Endothelial cell of umbilical vein (primary cell): ENCODE results near the gene FBXW9. TPM values are rescaled to one million over a fixed set of nuclear protein-coding genes. Genes with fewer than 3 reads are reported as not detected.

Source experiments
- BruUV-seq: library from RNA; stranded (reverse); fragments of 400-500 nt; replicated peaks from 2 replicates; lab custom pipeline; 2021; lab: Mats Ljungman, UMichigan
- CTCF ChIA-PET: fragments of 300-600, 350-600 bp; sonication (Branson Sonifier 250); formaldehyde crosslinking; loops from one replicate; lab custom pipeline; 2021; ENCODE audit warnings: antibody characterized with exemption, inconsistent platforms; lab: Charles Lee
- POLR2A ChIA-PET: fragments of 300-600, 350-600 bp; sonication (Branson Sonifier 250); formaldehyde crosslinking; loops from one replicate; lab custom pipeline; 2021; ENCODE audit warnings: antibody characterized with exemption, inconsistent platforms; lab: Charles Lee
- DNase-seq: peaks from one replicate; pipeline ENCODE4 v3.0.0-alpha.2; 2011; ENCODE audit warnings: low read depth, low spot score
- FAIRE-seq: peaks from 2 replicates; lab custom pipeline; 2011; peaks lifted over from hg19 to GRCh38; lab: Jason Lieb, UNC
- H2AFZ ChIP-seq: 2 replicates; pipeline ENCODE4 v1.6.0; 2012; ENCODE audit warnings: low read depth, low read length, control low read depth, inconsistent platforms
- H3K27ac ChIP-seq: 2 replicates; pipeline ENCODE4 v1.5.1; 2011; ENCODE audit warnings: low read depth, mild to moderate bottlenecking, control low read depth, low read length, moderate library complexity; ENCODE audit not compliant: insufficient read depth
- H3K27me3 ChIP-seq, 2 experiments: 2 replicates each; pipeline versions ENCODE4 v1.6.0 to v1.6.1; 2011; ENCODE audit warnings: low read length in 2 of 2, mixed read lengths in 1 of 2; ENCODE audit not compliant: control insufficient read depth in 2 of 2, insufficient read depth in 2 of 2
- H3K36me3 ChIP-seq, 2 experiments: 2 replicates in 1 of 2; 3 replicates in 1 of 2; pipeline ENCODE4 v1.5.1; 2011; ENCODE audit warnings: low read length in 2 of 2, mild to moderate bottlenecking in 1 of 2, moderate library complexity in 1 of 2; ENCODE audit not compliant: control insufficient read depth in 2 of 2, insufficient read depth in 2 of 2; ENCODE audit errors: extremely low read depth in 1 of 2
- H3K4me1 ChIP-seq: 3 replicates; pipeline ENCODE4 v1.5.1; 2011; ENCODE audit warnings: mild to moderate bottlenecking, low read length; ENCODE audit not compliant: control insufficient read depth, insufficient read depth; ENCODE audit errors: extremely low read depth
- H3K4me2 ChIP-seq: 2 replicates; pipeline ENCODE4 v1.6.1; 2011; ENCODE audit warnings: low read length, control low read depth, mixed read lengths; ENCODE audit not compliant: insufficient read depth
- H3K4me3 ChIP-seq, 3 experiments: fragments of 200-600 bp in 1 of 3; sonication (generic), shearing (Covaris generic) in 1 of 3; replicated peaks in 1 of 3; 2 replicates each; pipeline ENCODE4 v1.5.1; 2011 to 2016; ENCODE audit warnings: control low read depth in 3 of 3, low read length in 3 of 3, mild to moderate bottlenecking in 2 of 3, inconsistent platforms in 1 of 3, low read depth in 1 of 3, moderate library complexity in 1 of 3; ENCODE audit not compliant: insufficient read depth in 1 of 3
- H3K79me2 ChIP-seq: 2 replicates; pipeline ENCODE4 v1.6.0; 2012; ENCODE audit warnings: low read length, inconsistent platforms; ENCODE audit not compliant: control insufficient read depth, insufficient read depth
- H3K9ac ChIP-seq: replicated peaks from 2 replicates; pipeline ENCODE3; 2011; ENCODE audit warnings: low read length, control low read depth; ENCODE audit not compliant: insufficient read depth; ENCODE audit errors: extremely low read depth
- H3K9me1 ChIP-seq: replicated peaks from 3 replicates; pipeline ENCODE4 v1.6.0; 2011; ENCODE audit warnings: mild to moderate bottlenecking, low read length; ENCODE audit not compliant: control insufficient read depth, insufficient read depth; ENCODE audit errors: extremely low read depth
- H3K9me3 ChIP-seq: replicated peaks from 2 replicates; pipeline ENCODE4 v1.5.1; 2012; ENCODE audit warnings: low read length, inconsistent platforms; ENCODE audit not compliant: control insufficient read depth, insufficient read depth
- H4K20me1 ChIP-seq: replicated peaks from 2 replicates; pipeline ENCODE3; 2011; ENCODE audit warnings: mild to moderate bottlenecking, low read length; ENCODE audit not compliant: control insufficient read depth, insufficient read depth; ENCODE audit errors: extremely low read depth
- EZH2 ChIP-seq: IDR thresholded peaks from 2 replicates; pipeline ENCODE4 v1.6.1; 2012; ENCODE audit warnings: borderline replicate concordance, low read depth, mild to moderate bottlenecking, moderate library complexity, low read length, inconsistent platforms; ENCODE audit not compliant: severe bottlenecking
- FOS ChIP-seq: IDR thresholded peaks from 2 replicates; pipeline ENCODE4 v1.6.1; 2011; ENCODE audit warnings: mild to moderate bottlenecking, low read length, moderate library complexity, borderline replicate concordance; ENCODE audit not compliant: insufficient read depth
- GATA2 ChIP-seq: IDR thresholded peaks from 2 replicates; pipeline ENCODE4 v1.7.0; 2011; ENCODE audit warnings: low read depth, mild to moderate bottlenecking, moderate library complexity, mixed read lengths, low read length; ENCODE audit not compliant: insufficient read length, insufficient read depth
- MYC ChIP-seq: IDR thresholded peaks from one replicate; pipeline ENCODE4 v1.6.1; 2011; ENCODE audit warnings: mild to moderate bottlenecking, low read depth, low read length
- POLR2A ChIP-seq: IDR thresholded peaks from 2 replicates; pipeline ENCODE4 v1.6.1; 2012; ENCODE audit warnings: low read depth, mild to moderate bottlenecking, control low read depth, low read length
- POLR2AphosphoS5 ChIP-seq: IDR thresholded peaks from 2 replicates; pipeline ENCODE4 v1.6.1; 2012; ENCODE audit warnings: low read depth, mild to moderate bottlenecking, control low read depth, low read length, moderate library complexity; ENCODE audit not compliant: insufficient read depth
- dilution Hi-C: fragments of 300-500 bp; cut with MboI; formaldehyde crosslinking; loops from one replicate; pipeline ENCODE4 v1.15.0; 2019; ENCODE audit warnings: low sequenced_read_pairs; ENCODE audit not compliant: extremely low pct_ligation_motif_present
- intact Hi-C: fragments of 100-400 bp; cut with micrococcal nuclease; formaldehyde crosslinking; loops from one replicate; pipeline ENCODE4 v1.10.0; 2022
- polyA plus RNA-seq, 4 experiments: library from polyadenylated mRNA; depleted of rRNA in 3 of 4; stranded (reverse) in 3 of 4; unstranded in 1 of 4; fragments of >200 nt; gene quantifications; 2 replicates each; pipeline versions ENCODE4 v1.2.1 to v1.2.3, GENCODE V29; 2011 to 2012; ENCODE audit warnings: missing spikeins in 1 of 4
- total RNA-seq: library from RNA; stranded (reverse); gene quantifications from 2 replicates; pipeline ENCODE4 v1.2.3, GENCODE V29; 2021
- TF ChIP-seq, protein P1 (sequence below): IDR thresholded peaks from 2 replicates; pipeline ENCODE4 v1.6.1; 2011; ENCODE audit not compliant: insufficient read depth, insufficient read length
- TF ChIP-seq, protein P2 (sequence below), 2 donors: IDR thresholded peaks; 1 replicate in 1 of 2; 2 replicates in 1 of 2; pipeline ENCODE4 v1.5.1; 2011; ENCODE audit warnings: low read length in 2 of 2, mild to moderate bottlenecking in 2 of 2, moderate library complexity in 2 of 2, control low read depth in 1 of 2, inconsistent platforms in 1 of 2, low read depth in 1 of 2; ENCODE audit not compliant: insufficient read depth in 1 of 2; ENCODE audit errors: extremely low read depth in 1 of 2

FBXW9 gene
- total and polyA plus RNA-seq, 2 donors (not counting 3 experiments of a cell fraction or from before 2014, with no cell fraction given) = 12.4 to 19.3 TPM

DNA sequence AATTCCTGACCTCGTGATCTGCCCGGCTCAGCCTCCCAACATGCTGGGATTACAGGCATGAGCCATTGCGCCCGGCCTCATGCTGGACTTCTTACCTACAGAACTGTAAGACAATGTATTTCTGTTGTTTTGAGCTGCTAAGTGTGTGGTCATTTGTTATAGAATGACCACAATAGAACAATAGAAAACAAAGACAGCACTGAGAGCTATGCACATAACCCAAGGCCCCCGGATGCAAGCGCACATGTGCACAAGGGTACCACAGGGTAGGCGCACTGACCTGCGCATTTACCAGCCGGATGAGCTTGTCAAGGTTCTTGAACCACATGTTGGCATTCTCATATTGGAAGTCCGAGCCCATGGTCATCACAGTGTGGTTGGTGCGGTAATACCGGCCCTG, 35.5 kb downstream of the FBXW9 start:
- H3K4me1 ChIP-seq = peaks cover 2% of the 10 kb centered on the region
- no peak overlapping the region for H3K4me3 ChIP-seq
- BruUV-seq = no TSS peak
- H3K36me3 ChIP-seq = peaks cover 0 to 5% of the 10 kb centered on the region in 2 experiments
- no peak overlapping the region for H3K4me2 ChIP-seq
- H4K20me1 ChIP-seq = no peaks in the 10 kb centered on the region
- CTCF ChIA-PET = no interaction called here
- H3K9ac ChIP-seq = no peak overlapping the region
- no peak overlapping the region for H3K27ac ChIP-seq
- dilution Hi-C loops = no loop called here
- intact Hi-C loops = no loop called here
- H3K9me1 ChIP-seq = no peaks in the 10 kb centered on the region
- DNase-seq (no peak), FAIRE-seq (no peak)
- H3K9me3 ChIP-seq = no peaks in the 10 kb centered on the region
- no peaks in the 10 kb centered on the region for H3K27me3 ChIP-seq
- TF ChIP-seq POLR2A = no peak
- POLR2A ChIA-PET = no interaction called here
- no peak overlapping the region for H2AFZ ChIP-seq
- no peaks in the 10 kb centered on the region for H3K79me2 ChIP-seq

DNA sequence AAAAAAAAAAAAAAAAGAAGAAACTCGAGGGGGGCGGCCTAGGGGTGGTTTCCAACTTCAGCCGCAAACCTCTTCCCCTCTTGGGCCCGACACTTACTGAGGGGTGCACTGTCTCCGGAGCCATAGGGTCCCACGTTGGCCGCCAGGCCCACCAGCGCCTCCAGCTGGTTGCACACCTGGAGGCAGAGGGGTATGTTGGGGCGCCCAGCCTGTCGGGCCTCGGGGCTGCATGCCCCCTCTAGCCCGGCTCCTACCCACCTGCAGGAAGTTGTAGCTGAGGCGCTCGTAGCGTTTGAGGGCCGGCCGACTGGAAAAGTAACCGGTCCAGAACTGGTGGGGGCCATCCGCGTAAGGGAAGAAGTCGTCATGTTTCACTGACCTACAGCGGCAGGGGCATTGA, 38.5 kb downstream of the FBXW9 start:
- Histone ChIP-seq H3K4me2 (no peak overlapping the region), H3K4me1 (no peaks in the 10 kb centered on the region), H3K9me3 (no peaks in the 10 kb centered on the region), H4K20me1 (no peaks in the 10 kb centered on the region), H3K27me3 (no peaks in the 10 kb centered on the region), H3K9me1 (no peaks in the 10 kb centered on the region), H3K4me3 (no peak overlapping the region), H3K9ac (no peak overlapping the region), H2AFZ (no peak overlapping the region), H3K36me3 (peaks cover 0 to 1% of the 10 kb centered on the region in 2 experiments), H3K79me2 (no peaks in the 10 kb centered on the region), H3K27ac (no peak overlapping the region)
- intact Hi-C loops = no loop called here
- dilution Hi-C loops = no loop called here
- no TSS peak for BruUV-seq
- TF ChIP-seq EZH2 (no peak), FOS (no peak), GATA2 (no peak), MYC (no peak), POLR2AphosphoS5 (no peak)
- TF ChIP-seq, protein P1, sequence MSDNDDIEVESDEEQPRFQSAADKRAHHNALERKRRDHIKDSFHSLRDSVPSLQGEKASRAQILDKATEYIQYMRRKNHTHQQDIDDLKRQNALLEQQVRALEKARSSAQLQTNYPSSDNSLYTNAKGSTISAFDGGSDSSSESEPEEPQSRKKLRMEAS = no peak
- TF ChIP-seq, protein P2, sequence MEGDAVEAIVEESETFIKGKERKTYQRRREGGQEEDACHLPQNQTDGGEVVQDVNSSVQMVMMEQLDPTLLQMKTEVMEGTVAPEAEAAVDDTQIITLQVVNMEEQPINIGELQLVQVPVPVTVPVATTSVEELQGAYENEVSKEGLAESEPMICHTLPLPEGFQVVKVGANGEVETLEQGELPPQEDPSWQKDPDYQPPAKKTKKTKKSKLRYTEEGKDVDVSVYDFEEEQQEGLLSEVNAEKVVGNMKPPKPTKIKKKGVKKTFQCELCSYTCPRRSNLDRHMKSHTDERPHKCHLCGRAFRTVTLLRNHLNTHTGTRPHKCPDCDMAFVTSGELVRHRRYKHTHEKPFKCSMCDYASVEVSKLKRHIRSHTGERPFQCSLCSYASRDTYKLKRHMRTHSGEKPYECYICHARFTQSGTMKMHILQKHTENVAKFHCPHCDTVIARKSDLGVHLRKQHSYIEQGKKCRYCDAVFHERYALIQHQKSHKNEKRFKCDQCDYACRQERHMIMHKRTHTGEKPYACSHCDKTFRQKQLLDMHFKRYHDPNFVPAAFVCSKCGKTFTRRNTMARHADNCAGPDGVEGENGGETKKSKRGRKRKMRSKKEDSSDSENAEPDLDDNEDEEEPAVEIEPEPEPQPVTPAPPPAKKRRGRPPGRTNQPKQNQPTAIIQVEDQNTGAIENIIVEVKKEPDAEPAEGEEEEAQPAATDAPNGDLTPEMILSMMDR (IDR thresholded peaks at IDR 0.05; ENCODE audit: extremely low read depth in 1 of 2, insufficient read depth in 1 of 2, low read depth in 1 of 2, low read length in 2 of 2) = no peak
- ChIA-PET POLR2A (no interaction called here), CTCF (interaction anchor here (2.1 kb wide), 1 partner anchor 18 kb away, joined by 8 read pairs; no protein-coding TSS in a partner anchor)
- DNase-seq = no peak
- no peak for FAIRE-seq
